ENCODE measurements around the gene CFAP157.

Gene CFAP157

DNA sequence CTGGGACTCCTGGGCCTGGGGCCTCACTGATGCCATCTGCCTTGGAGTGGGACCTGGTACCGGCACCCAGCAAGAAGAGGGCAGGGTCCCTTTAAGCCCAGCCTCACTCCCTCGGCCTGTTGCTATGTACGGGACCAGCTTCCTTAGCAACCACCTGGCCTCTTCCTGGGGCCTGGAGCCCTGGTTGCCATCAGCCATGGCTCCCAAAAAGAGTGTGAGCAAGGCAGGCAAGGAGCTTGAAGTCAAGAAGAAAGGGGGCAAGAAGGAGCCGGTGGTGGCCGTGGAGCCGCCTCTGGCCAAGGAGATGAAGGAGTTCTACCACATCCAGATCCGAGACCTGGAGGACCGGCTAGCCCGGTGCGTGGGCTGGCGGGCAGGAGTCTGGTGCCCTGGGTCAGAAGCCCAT, at the start of gene CFAP157:
TSS of gene CFAP157 (plus strand) at position 153 of the 406 bp plus-strand sequence. CDS start at position 197, 44 bp downstream.
- DNase-seq: peak; percentile 19

GRCh38 chr9:127658428-127658827, 48.4 kb upstream of the CFAP157 start:
- no peak for DNase-seq

DNA sequence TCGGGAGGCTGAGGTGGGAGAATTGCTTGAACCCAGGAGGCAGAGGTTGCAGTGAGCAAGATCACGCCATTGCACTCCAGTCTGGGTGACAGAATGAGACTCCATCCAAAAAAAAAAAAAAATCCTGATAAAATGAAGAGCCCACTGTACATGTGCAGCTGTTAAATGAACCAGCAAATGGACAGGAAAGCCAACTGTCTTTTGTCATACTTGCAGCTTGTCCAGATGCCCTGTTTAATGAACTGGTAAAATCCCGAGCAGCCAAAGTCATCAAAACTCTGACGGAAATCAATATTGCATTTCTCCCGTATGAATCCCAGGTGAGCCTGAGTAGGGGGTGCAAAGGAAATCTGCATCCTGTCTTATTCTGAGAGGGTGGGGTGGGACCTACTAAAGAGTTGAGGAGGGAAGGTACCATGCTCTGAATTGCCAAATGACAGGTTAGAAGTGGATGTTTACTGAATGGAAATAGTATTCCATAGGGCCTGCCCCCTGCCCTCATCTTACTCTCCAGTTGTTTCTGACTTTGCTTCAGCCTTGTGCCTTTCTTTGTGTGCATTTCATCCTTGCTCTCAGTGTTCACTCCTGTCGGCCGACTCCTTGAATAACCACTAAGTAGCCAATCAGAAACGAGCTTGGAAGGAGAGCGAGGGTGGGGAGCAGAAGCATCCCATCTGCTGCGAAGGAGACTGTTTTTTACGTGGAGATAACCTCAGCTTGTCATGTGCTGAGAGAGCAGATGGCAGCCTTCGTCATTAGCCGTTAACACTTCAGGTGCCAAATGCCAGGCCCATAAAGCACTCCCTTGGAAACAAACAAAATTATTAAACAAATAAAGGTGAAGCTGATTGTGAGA, 45.7 kb upstream of the CFAP157 start:
- DNase-seq: no peak

GRCh38 chr9:127662617-127663016, 44.2 kb upstream of the CFAP157 start:
- DNase-seq: no peak

GRCh38 chr9:127664324-127664677, 42.5 kb upstream of the CFAP157 start:
- DNase-seq: no peak

- no peak for DNase-seq
These were observed 41.9 kb upstream of the CFAP157 start for GRCh38 chr9:127664678-127665507.

DNA sequence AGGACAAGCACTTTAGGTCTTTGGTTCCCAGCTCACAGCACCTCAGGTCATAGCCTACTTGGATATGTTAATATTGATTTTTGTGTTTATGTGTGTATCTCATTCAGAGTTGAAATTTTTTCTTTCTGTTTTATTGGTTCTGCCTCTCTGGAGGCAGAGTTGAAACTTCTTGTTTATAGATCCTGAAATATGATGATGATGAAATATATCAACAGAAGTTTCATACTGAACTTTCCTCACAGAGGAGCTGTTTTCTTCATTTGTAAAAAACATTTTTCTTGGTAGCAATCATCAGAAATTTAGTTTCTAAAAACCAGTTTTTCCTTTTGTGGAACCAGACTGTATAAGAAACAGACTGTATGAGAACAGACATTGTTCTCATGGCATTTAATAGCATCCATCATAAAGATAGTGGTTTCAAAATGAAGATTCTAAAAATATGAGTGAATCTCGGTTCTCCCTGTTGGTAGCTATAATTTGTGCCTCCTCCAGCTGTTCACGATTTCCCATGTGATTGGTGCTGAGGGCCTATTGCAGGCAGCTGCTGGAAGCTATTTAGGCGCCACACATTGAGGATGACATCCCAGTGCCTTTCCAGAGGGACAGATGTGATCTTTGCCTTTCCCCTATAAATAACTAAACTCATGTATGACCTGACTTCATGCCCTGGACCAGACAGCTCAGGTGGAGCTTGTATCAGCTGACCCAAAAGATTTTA, 39.5 kb upstream of the CFAP157 start:
- DNase-seq: no peak

DNA sequence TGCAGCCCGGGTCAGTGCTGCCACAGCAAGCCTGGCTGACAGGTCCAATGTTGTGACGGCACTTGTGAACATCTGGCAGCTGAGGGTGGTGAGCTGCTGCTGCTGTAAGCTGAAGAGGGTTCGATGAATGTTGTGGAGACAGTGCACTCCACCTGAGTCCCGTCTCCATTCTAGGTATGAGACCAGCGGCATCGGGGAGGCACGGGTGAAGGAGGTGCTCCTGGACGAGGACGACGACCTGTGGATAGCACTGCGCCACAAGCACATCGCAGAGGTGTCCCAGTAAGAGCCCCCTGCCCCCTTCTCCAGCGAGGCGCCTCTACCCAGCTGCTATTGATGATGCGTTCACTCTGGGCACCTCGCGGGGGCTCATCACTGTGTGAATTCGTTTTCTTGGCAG, 38.9 kb upstream of the CFAP157 start:
- no peak for DNase-seq

- DNase-seq: no peak
These were observed 33.6 kb upstream of the CFAP157 start for GRCh38 chr9:127673234-127673633.

- no peak for DNase-seq
These were observed 30.1 kb upstream of the CFAP157 start for GRCh38 chr9:127676638-127677037.

GRCh38 chr9:127679506-127679905, 27.3 kb upstream of the CFAP157 start:
- DNase-seq: no peak

DNA sequence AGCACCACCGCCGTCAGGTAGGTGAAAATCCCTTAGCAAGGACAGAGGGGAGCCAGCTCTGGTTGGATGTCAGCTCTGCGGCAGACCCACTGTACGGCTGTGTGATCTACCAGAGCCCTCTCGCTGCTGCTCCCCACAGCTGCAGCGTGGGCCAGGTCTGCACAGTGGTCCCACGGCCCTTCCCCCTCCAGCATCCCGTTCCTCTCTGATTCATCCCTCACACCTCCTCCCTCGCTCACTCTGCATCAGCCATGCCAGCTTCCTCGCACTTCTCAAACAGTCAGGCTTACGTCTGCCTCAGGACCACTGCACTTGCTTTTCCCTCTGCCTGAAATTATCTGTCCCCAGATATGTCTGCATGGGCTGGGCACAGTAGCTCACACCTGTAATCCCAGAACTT, 26.6 kb upstream of the CFAP157 start:
- DNase-seq: no peak

DNA sequence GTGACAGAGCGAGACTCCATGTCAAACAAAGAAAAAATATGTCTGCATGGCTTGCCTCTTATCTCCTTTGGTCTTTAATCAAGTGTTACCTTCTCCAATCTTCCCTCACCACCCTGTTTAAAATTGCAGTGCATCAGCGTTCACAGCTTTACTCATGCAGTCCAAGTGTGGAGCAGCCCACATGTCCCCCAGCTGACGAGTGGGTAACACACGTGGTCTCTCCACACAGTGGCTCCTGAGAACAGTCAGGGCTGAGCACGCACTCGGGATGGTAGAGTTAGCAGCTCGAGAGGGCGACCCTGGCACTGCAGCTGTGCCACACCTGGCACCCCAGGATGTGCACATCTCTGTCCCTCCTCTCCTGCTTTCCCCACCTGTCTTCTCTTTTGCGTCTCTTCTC, 25.9 kb upstream of the CFAP157 start:
- DNase-seq: no peak

DNA sequence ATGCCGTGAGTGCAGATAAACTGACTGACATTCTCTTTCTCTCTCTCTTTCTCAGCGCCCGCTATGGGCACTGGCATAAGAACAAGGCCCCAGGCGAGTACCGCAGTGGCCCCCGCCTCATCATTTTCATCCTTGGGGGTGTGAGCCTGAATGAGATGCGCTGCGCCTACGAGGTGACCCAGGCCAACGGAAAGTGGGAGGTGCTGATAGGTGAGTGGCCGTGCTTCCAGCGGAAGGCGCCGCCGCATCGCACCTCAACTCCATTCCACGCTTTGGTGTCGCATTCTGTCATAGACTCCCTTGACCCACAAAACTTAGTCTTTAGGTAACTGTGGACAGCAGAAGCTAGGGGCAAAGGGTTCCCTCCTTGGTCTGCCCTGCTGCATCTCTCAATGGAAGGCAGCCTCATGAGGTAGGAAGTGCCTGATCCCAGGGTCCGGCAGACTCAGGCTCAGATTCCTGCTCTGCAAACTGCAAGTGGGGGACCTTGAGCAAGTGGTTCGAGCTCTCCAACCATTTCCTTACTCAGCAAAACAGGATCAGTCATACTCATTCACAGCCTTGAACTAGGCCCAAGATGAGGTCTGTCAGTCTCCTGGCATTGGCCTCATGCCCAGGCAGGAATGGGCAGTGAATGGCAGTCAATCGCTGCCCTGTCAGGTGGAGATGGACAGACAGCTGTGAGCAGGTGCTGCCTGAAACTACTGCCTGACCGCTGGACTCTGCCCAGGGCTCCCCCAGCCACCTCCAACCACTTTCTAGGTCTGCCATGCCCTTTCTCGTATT, 24.2 kb upstream of the CFAP157 start:
- no peak for DNase-seq

GRCh38 chr9:127683723-127684122, 23.1 kb upstream of the CFAP157 start:
- DNase-seq: peak; percentile 71

DNA sequence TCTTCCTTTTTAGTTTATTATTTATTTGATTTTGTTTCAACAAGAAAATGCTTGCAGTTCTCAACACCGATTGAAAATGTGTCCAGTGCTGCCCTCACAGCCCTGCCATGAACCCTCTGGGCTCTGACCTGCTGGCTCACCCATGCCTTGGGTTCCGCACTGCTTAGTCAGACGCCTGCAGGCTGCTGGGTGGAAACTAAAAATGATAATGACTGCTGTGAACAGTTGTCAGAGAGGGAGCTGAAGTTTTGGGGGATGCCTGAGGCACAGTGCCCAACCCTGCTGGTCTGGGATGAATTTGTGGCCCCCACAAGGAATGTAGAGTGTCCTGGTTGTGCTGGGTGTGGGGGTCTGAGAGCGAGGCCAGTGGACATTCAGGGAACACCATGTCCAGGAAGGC, 22.2 kb upstream of the CFAP157 start:
- peak; percentile 90 for DNase-seq

DNA sequence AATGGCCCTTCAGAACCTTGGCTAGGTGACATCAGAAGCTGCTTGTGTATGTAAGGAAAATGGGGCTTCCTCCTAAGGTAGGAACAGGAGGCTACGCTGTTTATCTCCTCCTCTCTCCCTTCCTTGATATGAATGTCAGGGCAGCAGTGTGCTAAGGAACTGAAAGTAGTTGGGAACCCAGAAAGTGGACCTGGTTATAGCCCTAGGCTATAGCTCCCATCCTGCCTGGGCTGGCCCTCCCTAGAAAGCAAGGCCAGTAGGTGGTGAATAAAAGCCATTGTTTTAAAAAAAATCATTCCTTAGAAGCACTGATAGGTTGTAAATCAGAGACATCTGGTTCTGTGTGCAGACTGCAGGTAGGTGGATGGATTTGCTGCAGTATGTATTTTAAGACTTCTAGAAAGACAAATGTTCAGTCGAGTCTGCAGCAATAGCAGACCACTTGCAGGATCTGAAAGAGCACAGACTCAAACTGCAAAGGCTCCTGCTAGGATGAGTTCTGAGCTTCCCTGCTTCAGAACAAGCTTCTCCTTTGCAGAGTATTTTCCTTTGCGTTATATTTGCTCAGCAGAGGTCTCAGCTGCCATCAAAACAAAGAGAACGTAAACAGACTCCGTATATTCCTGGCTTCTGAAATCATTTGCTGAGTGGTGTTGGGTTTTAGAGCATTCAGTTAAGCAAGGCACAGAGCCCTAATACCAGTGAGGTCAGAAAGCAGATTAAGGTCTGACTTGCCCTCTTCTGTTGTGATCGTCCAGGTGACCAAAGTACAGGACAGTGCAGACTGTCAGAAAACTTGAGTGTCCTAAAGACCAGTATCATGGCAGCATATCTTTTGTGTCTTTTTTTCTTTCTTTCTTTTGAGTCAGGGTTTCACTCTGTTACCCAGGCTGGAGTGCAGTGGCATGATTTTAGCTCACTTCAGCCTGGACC, 20.1 kb upstream of the CFAP157 start:
- DNase-seq: no peak

DNA sequence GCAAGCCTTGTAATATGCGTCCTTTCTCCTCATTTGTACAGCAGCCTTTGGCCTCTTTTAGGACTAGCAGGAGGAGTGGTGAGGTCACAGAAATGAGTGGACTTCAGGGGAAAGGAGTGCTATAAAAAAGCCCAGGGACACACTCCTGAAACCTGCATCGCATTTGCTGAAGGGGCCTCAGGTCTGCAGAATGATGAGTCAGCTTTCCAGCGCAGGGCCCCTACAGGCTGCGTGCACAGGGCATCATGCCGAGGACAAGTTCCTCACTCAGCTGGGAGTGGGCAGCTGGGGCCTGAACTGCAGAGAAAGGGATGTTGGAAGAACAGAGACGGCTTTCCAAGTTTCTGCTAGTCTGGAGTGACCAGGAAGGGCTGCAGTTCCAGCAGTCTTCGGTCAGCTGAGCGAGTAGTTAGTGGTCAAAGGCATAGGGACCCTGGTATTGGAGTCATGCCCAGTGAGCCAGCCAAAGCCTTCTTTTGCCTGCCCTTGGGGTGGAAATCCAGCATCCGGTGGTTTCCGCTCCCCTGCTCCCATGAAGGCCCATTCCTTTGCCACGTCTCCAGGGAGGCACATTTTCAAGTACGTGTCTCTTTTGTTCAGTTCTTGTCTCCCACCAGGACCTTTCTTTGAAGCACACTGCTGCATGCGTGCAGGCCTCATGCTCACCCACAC, 17.3 kb upstream of the CFAP157 start:
- DNase-seq: no peak

DNA sequence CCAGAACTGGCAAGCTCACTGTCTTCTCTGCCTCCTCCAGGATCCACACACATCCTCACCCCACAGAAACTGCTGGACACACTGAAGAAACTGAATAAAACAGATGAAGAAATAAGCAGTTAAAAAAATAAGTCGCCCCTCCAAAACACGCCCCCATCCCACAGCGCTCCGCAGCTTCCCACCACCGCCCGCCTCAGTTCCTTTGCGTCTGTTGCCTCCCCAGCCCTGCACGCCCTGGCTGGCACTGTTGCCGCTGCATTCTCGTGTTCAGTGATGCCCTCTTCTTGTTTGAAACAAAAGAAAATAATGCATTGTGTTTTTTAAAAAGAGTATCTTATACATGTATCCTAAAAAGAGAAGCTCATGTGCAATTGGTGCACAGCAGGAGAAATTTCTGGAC, 16.1 kb upstream of the CFAP157 start:
- no peak for DNase-seq

DNA sequence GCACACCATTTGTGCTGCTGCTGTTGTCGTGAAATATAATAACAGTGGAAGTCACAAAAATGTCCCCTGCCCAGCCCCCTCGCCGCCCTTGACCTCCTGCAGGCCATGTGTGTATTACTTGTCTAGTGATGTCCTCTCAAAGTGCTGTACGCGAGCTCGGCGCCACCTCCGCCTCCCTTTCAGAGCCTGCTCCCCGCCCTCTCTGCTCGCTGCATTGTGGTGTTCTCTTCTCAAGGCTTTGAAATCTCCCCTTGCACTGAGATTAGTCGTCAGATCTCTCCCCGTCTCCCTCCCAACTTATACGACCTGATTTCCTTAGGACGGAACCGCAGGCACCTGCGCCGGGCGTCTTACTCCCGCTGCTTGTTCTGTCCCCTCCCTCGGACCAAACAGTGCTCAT, 14.7 kb upstream of the CFAP157 start:
- DNase-seq: no peak

DNA sequence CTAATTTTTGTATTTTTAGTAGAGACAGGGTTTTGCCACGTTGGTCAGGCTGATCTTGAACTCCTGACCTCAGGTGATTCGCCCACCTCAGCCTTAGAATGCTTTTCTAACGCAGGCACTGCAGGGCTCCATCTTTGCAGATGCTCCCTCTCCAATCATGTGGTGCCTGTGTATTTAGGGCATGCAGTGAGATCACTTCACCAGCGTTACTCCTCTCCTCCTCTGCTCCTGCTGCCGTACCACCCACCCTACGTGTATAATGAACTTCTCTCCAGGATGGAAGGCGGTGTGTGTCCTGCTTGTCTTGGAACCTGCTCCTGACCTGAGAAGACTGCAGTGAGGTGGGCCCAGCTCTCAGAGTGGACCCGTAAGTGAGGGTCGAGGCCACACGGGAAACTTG, 13.6 kb upstream of the CFAP157 start:
- no peak for DNase-seq
